GM04503 (cell line): ENCODE results near the gene TUBB6.

ENCODE experiments used
- DNase-seq: peaks from one replicate; pipeline ENCODE4 v3.0.0-alpha.2; 2012; ENCODE audit warnings: low read depth

The TUBB6 gene

DNA sequence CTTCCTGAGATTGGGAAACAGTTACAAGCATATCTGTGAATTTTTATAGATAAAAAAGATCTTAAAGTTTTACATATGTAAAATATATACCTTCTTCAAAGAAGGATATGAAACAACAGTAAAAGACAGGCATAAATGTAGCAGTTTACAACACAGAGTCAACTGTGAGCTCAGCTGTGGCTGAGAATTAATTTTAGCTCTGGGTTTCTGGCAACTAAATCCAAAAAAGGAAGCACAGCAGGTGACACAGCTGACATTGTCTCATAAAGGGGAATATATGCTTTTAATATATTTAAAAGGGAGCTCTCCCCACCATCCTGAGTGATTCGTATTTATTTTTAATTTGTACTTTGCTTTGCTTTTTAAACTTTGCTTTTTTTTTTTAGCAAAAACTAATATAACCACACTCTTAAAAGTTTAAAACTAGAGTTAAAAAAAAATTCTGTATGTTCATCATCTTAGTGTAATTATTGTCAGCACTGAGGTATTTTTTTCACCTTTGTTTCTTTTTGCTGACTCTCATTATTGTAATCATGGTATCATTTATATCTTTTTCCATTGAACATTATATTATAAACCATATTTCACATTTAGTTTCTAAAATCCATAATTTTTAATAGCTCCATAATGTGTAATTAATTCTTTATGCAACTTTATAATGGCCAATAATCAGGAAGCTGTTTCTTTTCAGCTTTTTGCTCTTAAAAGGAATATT, 6.7 kb downstream of the TUBB6 start:
- DNase-seq, result no peak

DNA sequence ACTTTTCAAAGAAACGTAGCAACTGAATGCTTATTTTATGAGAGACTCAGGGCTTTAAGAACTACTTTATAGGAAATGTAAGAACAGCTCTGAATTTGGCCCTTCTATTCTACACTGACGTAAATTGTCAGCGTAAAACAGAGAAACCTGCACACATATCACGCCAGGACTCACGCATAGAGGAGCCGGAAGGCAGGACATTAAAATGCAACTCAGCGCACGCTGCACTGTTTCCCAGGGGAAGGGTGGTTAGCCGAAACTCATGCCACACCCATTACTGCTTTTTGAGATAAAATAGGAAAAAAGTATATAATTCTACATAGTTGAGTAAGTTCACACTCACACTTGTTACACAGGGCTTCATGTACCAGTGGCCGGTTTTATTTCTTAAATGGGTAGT, 7.4 kb downstream of the TUBB6 start:
- DNase-seq, result no peak

DNA sequence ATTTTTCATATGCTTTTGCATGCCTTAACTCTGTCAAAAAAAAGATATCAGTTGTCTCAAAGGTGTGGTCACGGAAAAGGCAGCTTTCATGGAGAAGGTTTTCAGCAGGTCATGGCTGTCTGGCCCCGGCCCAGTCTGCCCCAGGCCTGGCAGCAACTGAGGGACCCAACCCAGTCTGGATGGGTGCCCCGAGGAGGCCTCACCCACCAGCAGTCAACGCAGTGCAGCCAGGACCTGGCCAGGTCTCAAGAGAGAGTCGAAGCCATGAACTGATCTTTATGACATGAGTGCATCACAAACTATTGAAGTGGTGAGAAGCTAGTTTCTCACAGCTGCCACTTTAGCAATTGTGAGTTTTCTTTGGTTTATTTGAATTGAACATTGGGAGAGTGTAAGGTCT, 7.9 kb downstream of the TUBB6 start:
- no peak for DNase-seq

DNA sequence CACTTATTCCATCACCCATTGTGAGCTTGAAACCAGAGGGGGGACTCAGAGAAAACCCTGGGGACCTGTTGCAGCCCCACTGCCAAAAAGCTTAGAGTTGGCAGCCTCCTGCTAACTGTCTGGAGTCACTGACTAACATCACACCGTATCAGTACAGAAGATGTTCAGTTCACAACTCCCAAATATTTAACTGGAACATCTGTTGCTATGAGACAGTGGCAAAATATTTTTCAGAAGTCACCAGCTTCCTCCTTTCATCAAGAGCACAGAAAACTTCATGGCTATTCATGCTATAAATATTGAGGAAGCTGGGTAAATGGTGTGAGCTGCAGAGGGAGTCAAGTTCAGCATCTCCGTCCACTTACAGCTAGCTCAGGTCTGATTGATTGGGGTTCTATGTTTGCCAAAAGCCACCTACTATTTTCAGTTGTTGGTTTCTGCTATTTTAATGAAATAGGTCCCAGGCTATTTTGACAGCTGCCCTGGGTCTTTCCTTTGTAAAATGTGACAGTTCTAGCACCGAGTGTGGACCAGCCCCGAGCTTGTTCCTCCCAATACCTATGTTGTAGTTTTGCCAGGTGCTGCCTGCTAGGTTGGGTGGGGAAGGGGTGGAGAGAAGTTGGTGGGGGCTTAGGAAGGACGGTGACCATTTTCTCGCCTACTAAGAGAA, 9.8 kb downstream of the TUBB6 start:
- no peak for DNase-seq

DNA sequence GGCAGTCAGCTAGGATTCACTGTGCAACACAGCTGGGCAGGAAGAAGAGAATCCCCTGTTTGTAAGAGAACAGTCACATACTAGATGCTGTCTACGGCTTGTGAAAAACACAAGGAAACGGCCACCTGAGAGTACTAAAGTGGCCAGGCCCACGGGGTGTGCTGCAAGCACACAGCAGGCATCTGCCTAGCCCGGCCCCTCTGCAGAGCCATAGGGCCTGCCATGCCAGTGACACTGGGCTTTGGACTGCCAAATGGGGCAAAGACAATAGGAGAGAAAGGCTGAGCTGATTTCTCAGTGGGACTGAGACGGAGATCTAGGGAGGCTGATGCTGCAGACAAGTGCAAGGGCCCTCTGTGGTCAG, 10.3 kb downstream of the TUBB6 start:
- DNase-seq, result no peak

DNA sequence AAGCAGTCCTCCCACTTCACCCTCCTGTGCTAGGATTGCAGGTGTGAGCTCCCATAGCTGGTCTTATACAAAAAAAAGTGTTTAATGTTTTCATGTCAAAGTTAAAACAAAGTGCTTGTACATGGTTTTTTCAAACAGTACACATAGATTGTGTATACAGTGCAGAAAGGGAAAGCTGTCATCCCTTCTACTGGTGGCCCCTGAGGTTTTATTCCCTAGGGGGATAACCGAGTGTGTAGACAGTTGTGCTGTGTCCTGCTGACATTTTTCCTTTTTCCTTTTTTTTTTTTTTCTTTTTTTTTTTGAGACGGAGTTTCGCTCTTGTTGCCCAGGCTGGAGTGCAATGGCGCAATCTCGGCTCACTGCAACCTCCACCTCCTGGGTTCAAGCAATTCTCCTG, 10.8 kb downstream of the TUBB6 start:
- DNase-seq, result no peak

DNA sequence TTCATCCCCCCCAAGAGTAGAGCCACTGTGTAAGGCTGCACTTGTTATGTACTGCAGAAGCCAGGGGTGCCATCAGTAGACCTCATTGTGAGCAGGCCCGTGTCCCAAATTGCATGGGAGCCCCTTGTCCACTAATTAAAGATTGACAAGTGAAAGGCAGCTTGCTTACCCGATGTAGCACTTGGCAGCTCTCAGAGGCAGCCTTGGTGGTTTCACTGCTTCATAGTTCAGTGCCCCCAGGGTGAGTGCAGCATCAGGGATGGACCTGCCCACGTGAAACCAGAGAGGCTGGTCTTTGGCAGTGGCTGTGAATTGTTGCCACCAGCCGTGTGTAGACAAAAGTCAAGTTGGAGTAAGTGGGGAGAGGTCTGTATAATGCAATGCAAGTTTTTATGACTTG, 13.3 kb downstream of the TUBB6 start:
- no peak for DNase-seq

DNA sequence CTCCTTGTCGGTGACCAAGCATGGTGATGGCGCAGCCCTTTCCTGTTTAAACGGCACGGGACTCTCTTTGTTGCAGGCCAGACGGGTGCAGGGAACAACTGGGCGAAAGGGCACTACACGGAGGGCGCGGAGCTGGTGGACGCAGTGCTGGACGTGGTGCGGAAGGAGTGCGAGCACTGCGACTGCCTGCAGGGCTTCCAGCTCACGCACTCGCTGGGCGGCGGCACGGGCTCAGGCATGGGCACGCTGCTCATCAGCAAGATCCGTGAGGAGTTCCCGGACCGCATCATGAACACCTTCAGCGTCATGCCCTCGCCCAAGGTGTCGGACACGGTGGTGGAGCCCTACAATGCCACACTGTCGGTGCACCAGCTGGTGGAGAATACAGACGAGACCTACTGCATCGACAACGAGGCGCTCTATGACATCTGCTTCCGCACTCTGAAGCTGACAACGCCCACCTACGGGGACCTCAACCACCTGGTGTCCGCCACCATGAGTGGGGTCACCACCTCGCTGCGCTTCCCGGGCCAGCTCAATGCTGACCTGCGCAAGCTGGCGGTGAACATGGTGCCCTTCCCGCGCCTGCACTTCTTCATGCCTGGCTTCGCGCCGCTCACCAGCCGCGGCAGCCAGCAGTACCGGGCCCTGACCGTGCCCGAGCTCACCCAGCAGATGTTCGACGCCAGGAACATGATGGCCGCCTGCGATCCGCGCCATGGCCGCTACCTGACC, 17.1 kb downstream of the TUBB6 start:
- no peak for DNase-seq

DNA sequence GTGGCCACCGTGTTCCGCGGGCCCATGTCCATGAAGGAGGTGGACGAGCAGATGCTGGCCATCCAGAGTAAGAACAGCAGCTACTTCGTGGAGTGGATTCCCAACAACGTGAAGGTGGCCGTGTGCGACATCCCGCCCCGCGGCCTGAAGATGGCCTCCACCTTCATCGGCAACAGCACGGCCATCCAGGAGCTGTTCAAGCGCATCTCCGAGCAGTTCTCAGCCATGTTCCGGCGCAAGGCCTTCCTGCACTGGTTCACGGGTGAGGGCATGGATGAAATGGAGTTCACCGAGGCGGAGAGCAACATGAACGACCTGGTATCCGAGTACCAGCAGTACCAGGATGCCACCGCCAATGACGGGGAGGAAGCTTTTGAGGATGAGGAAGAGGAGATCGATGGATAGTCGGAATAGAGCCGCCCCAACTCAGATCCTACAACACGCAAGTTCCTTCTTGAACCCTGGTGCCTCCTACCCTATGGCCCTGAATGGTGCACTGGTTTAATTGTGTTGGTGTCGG, 17.7 kb downstream of the TUBB6 start:
- DNase-seq, result no peak

DNA sequence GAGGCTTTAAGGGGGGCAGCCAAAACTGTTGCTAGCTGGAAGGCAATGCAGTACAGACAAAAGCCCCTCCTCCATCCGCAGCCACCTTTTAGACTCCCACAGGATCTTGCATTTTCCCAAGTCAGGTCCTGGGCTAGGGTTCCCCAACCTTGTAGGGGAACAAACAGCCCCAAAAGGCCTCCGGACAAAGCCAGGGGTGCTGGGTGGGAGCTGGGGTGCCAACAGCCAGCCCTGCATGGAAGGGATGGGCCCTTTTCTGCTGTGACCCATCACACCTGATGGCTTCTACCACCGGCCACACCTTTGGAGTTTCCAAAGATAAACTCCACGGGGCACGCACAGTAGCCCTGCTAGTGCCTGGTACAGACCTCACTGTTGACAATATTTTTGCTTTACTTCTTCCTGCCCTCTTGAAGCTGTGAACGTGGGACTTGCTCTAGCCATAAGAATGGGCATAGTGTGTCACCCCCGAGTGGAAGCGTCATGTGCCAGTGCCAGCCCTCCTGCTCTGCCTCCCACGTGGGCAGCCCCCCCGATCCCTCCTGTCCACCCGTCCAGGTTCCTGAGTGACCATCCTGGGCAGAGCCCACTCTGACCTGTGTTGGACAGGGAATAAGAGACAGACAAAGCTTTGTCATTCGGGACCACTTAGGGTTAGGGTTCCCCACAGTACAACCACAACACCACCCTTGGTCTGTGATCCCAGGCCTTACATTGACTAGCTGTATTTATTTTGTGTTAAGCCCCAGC, 18.8 kb downstream of the TUBB6 start:
- DNase-seq, result no peak

DNA sequence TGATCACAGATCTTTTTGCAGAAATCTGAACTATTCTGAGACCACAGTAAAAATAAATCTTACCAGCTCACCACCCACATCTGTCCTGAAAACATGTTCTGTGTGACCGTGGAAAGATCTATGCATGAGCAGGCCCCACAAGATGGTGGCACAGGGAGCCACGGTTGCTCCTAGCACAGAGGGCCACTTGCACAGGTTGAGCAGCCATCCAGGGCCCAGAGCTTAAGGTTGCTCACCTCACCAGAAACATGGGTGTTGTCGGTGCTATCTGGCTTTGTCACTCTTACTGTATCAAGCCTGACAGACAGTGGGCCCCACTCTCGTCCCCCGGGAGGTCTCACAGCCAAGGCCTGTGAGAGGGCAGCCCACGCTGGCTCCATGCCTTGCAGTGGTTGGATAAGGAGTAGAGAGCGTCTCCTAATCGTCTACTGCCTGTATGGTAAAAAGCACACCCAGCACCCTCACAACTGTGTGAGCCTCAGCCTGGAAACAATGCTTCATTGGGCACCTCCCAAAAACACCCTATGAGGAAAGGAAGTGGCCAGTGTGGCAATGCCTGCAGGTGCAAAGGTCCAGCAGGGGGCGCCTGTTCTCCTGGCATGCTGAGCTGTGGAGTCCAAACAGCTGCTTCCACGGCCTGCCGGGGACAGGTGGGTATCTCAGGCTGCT, 19.6 kb downstream of the TUBB6 start:
- no peak for DNase-seq

DNA sequence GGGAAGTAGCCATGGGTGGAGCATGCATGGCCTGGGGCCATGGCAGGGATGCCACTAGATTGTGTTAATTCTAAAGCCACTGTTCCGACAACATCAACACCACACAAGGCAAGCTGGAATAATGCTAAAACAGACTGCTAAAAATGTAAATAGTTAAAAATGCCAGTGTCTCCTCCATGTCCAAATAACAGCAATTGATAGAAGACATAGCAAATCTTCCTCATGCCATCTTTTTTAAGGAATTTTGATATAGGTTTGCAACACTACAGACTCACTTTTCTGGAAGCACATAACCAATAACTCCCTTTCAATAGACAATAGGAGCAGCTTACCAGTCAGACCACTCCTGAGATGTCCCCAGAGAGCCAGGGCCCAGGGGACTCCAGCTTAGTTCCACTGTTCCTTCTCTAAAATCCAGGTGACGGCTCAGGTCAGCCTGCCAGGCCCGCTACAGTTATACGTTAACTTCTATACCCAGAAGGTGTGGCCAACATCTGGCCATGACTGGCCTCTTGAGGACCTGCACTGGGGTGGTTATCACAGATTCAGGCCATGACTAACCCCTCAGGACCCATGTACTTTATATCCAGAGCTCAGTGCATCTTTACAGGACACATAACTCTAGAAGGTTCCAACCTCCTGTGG, 20.3 kb downstream of the TUBB6 start:
- no peak for DNase-seq

DNA sequence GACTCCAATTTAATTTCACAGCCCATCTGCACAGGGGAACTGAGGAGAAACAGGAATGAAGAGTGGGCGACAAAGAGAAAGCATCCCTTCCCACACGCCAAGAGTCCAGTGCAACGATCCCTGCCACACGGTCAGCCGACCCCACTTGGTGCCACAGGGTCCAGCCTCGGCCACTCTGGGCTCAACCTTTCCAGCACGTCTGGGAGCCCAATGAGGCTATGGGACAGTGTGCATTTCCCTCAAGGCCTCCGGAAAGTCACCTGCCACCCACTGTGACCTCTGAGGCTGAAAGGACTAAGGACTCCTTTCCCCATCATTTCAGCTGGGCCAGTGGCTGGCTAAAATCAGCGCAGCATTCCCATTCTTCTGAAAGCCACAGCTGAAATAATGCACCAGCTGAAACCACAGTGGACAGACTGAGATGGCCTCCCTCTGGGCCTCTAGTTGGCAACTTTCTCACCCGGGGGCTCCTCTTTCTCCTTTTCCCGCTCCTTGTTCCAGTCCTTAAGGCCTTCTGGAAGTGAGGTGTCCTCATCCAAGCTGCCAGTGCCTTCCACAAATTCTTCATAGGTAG, 21.2 kb downstream of the TUBB6 start:
- DNase-seq, result no peak

DNA sequence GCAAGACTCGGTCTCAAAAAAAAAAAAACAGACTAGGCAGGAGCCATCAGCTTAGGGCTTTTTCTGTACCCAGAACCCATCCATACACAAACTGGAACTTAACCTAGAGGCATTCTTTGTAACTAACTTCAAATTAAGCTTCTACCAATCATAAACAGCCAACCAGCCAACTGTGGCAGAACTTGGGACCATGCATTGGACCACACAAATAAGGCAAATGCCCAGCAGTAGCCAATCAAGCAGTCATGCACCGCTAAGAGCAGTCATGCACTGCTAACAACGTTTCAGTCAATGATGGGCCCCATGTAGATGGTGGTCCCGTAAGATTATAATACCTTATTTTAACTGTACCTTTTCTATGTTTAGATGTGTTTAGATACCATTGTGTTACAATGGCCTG, 22.7 kb downstream of the TUBB6 start:
- no peak for DNase-seq

DNA sequence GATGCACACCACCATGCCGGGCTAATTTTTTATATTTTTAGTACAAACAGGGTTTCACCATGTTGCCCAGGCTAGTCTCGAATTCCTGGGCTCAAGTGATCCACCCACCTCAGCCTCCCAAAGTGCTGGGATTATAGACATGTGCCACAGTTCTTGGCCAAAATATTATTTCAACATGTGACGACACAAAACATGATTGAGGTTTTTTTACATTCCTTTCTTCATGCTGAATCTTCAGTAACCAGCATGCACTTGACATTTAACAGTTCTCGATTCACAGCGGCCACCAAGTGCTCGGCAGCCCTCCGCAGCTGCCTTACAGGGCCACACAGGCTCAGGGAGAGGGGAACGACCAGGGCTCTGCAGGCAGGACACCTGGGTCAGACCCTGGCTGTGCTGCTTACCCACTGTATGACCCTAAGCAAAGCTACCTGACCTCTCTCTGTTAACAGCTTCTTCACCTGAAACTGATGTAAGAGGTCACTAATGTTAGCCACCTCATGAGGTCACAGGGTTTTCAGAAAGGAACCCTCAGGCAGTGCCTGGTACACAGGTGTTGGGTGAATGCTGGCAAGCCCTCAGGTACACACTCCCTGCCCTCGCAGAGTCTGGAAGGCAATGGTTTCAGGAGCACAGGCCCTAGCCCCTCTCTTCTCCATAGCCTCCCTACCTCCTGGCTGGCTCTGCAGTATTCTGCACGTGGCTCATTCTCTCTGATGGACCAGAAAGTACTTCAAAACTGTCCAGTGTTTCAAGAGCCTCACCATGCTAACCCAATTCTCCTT, 25.7 kb downstream of the TUBB6 start:
- no peak for DNase-seq

DNA sequence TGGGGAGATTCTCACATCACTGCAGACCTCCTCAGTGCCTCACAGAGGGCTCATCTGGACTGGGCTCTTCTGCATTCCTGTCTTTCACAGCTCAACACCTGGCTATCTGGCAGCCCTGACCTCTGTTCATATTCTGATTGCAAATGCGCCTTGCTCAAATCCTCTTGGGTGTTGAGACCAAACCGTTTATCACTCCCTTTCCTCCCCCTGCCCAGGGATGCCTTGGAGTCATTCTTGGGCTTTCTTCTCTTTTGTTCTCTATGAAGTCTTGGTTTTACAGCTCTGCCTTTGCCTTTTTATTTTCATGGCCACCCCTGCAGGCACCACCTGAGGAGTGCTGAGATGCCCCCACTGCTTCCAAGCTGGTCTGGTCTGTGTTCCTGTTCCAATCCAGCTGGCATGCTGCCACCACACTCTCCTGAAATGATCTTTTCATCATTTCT, 26.3 kb downstream of the TUBB6 start:
- no peak for DNase-seq

DNA sequence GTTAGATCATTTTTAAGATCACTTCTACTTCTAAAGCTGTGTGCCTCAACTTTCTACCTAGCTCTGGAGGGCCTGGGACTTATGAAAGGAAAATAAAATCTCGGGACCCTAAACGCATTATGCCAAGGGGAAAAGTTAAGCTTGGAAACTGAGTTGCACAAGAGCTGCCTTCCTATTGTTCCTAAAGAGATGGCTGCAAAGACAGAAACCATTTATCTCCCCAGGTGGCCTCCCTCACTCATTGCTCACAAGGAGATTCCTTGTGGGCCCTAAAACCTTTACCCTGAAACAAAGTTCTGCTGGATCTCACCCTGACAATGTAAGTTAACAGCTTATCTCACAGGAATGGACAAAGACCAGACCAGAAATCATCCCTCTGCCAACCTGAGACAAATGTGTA, 26.8 kb downstream of the TUBB6 start:
- no peak for DNase-seq

DNA sequence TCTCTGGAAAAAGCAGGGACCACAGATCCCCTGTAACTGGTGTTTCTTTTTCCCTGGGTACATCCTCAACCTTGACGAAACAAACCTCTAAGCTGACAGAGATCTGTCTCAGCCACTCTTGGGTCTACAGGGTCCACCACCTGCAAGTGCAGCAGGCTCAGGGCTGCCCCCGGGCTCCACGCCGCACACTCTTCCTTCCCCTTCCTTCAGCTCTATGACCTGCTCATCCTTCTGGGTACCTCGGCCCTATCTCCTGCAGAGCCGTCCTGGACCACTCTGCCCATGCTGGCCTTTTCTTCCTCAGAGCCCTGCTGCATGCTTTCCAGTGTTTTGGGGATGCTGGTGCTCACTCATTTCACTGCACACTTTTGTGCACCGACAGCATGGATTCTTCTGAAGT, 27.5 kb downstream of the TUBB6 start:
- DNase-seq, result no peak

DNA sequence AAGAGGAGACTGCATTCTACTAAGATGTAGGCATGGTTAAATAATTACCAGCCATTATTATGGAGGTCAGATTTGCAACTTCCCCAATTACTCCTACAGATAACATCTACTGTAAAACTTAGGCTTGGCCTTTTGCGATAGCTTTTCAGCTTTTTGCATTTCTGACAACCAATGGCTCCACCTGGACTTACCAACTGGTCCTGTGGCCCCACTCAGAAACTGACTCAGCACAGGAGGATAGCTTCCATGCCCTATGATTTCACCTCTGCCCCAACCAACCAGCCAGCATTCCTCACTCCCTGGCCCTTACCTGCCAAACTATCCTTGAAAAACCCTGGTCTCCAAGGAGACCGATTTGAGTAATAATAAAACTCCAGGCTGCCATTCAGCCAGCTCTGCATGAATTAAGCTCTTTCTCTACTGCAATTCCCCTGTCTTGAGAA, 28.2 kb downstream of the TUBB6 start:
- DNase-seq, result no peak

DNA sequence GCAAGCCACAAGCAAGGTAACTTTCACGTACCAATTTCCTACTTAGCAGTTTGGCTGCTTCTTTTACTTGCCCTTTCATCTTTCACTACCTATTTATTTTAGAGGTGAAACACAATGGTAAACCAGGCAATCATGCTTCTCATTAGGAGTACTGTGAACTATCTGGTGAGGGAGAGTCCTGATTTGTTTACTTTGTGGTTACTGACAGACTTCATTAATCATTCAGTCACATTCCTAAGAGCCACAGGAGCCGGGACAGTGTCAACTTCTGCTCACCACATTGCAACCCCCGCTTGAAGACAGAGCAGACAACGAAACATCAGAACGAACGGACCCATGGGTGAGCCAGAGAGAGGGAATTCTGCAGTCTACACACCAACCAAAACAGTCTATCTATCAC, 28.8 kb downstream of the TUBB6 start:
- DNase-seq, result no peak
